Measurements from ENCODE around the gene GASK1A. TPM values are rescaled to one million over a fixed set of nuclear protein-coding genes. Genes with fewer than 3 reads are reported as not detected.

GASK1A gene
- total RNA-seq, 1 donor from 2014 or later: not detected

DNA sequence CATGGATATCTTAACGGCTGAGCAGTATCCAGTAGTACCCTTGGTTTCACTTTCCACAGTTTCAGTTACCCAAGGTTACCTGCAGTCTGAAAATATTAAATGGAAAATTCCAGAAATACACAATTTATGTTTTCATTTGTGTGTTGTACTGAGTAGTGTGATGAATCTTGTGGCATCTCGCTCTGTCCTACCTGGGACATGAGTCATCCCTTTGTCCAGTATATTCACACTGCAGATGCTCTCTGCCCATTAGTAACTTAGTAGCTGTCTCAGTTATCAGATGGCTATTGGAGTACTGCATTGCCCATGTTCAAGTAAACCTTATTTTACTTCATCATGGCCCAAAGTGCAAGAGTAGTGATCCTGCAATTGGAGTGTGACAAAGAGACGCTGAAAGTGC is 26.1 kb downstream of the GASK1A start:
- H3K4me1 Mint-ChIP-seq: no peaks in the 10 kb centered on the region
- H3K9me3 Mint-ChIP-seq: no peaks in the 10 kb centered on the region
- no peak for ATAC-seq (ENCODE audit: low read depth)
- TF ChIP-seq CTCF (IDR thresholded peaks at IDR 0.05): no peak
- H3K4me3 Mint-ChIP-seq: no peak overlapping the region
- no peak overlapping the region for H3K27ac Mint-ChIP-seq
- peaks cover 5% of the 10 kb centered on the region for H3K27me3 Mint-ChIP-seq
- no peaks in the 10 kb centered on the region for H3K36me3 Mint-ChIP-seq (ENCODE audit: low read depth)
- POLR2A ChIA-PET: no interaction called here
- CTCF ChIA-PET: no interaction called here
- intact Hi-C loops (cut with micrococcal nuclease): no loop called here
- no peak for DNase-seq

DNA sequence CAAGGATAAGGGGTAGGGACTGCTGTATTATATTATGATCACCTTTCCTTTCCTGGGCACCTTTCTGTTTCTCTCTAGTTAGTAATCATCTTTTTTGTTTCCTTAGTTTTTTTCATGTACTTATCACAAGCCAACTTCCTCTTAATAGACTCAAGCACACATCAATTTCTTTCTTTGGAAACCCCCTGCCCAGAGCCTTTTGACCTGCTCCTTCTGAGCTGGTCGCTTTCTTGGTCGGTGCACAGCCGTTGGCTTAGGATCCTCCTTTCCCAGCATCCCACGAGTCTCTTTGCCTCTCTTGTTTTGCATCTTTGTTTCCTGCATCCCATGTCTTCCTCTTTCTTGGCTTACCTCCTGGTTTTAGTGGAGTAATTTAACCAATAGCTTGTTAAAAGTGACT is 26.9 kb downstream of the GASK1A start:
- Mint-ChIP-seq H3K36me3 (ENCODE audit: low read depth) (no peaks in the 10 kb centered on the region), H3K4me3 (no peak overlapping the region), H3K4me1 (no peaks in the 10 kb centered on the region), H3K9me3 (no peaks in the 10 kb centered on the region), H3K27ac (no peak overlapping the region), H3K27me3 (peaks cover 5% of the 10 kb centered on the region)
- no peak for ATAC-seq (ENCODE audit: low read depth)
- DNase-seq: no peak
- intact Hi-C loops (cut with micrococcal nuclease): no loop called here
- CTCF ChIA-PET: no interaction called here
- POLR2A ChIA-PET: no interaction called here
- TF ChIP-seq CTCF (IDR thresholded peaks at IDR 0.05): no peak

GRCh38 chr3:43006825-43007224 is 27.7 kb downstream of the GASK1A start:
- no peak overlapping the region for H3K27ac Mint-ChIP-seq
- H3K27me3 Mint-ChIP-seq: peaks cover 5% of the 10 kb centered on the region
- intact Hi-C loops (cut with micrococcal nuclease): no loop called here
- ChIA-PET POLR2A (no interaction called here), CTCF (no interaction called here)
- H3K4me1 Mint-ChIP-seq: no peaks in the 10 kb centered on the region
- DNase-seq (no peak), ATAC-seq (ENCODE audit: low read depth) (no peak)
- no peak for TF ChIP-seq CTCF (IDR thresholded peaks at IDR 0.05)
- no peaks in the 10 kb centered on the region for H3K36me3 Mint-ChIP-seq (ENCODE audit: low read depth)
- H3K4me3 Mint-ChIP-seq: no peak overlapping the region
- no peaks in the 10 kb centered on the region for H3K9me3 Mint-ChIP-seq

- ATAC-seq (ENCODE audit: low read depth): no peak
- Mint-ChIP-seq H3K27ac (no peak overlapping the region), H3K4me3 (no peak overlapping the region), H3K36me3 (ENCODE audit: low read depth) (no peaks in the 10 kb centered on the region), H3K4me1 (no peaks in the 10 kb centered on the region), H3K9me3 (no peaks in the 10 kb centered on the region), H3K27me3 (peaks cover 5% of the 10 kb centered on the region)
- intact Hi-C loops (cut with micrococcal nuclease): no loop called here
- DNase-seq: no peak
- no peak for TF ChIP-seq CTCF (IDR thresholded peaks at IDR 0.05)
- POLR2A ChIA-PET: no interaction called here
- CTCF ChIA-PET: no interaction called here
Observed at GRCh38 chr3:43009547-43009946, 30.4 kb downstream of the GASK1A start.

- no peaks in the 10 kb centered on the region for H3K4me1 Mint-ChIP-seq
- DNase-seq (no peak), ATAC-seq (ENCODE audit: low read depth) (no peak)
- H3K9me3 Mint-ChIP-seq: no peaks in the 10 kb centered on the region
- H3K4me3 Mint-ChIP-seq: no peak overlapping the region
- no peak overlapping the region for H3K27ac Mint-ChIP-seq
- H3K27me3 Mint-ChIP-seq: peaks cover 4% of the 10 kb centered on the region
- no peaks in the 10 kb centered on the region for H3K36me3 Mint-ChIP-seq (ENCODE audit: low read depth)
- ChIA-PET POLR2A (no interaction called here), CTCF (no interaction called here)
- TF ChIP-seq CTCF (IDR thresholded peaks at IDR 0.05): no peak
- intact Hi-C loops (cut with micrococcal nuclease): no loop called here
Observed at GRCh38 chr3:43010638-43011037, 31.5 kb downstream of the GASK1A start.
